HG02885 (cell line): ENCODE measurements around the gene PICK1.

Source experiments
- ATAC-seq: cut with Tn5 transposase; IDR thresholded peaks from one replicate; pipeline ENCODE4 v1.9.1; 2021; ENCODE audit warnings: mild to moderate bottlenecking; ENCODE audit not compliant: unreplicated experiment, poor library complexity

The PICK1 gene

DNA sequence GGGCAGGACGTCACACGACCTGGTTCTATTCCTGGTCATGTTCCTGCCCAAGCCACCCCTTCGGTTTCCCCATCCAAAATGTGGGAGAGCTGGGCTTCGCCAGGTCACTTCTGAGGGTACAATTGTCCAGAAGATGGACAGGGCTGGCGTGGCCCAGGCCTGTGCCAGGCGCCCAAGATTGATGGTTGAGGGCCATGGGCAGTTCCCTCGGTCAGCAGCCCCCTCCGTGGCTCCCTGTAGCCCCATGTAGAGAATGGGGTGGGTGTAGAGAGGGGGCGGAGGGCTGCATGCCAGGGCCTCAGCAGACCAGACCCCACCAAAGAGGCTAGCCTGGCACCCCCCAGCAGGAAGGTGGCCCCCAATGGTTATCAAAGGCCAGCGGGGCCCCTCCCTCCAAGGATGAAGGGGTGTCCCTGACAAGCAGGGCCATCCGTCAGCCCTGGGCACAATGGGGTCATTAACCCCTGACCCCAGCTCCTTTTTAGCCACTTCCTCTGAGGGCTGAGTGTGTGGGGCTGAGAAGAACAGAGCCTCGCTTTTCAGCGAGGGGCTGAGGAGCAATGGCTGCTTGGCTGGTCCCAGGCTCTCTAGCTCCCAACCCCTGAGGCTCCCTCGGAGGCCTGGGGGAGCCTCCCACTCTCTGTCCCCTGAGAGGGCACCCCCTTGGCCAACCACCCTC is 11.0 kb upstream of the PICK1 start:
- no peak for ATAC-seq

- no peak for ATAC-seq
Measured at GRCh38 chr22:38049812-38050619, 7.2 kb upstream of the PICK1 start.

- ATAC-seq, result no peak
Measured at GRCh38 chr22:38050720-38051119, 6.5 kb upstream of the PICK1 start.

DNA sequence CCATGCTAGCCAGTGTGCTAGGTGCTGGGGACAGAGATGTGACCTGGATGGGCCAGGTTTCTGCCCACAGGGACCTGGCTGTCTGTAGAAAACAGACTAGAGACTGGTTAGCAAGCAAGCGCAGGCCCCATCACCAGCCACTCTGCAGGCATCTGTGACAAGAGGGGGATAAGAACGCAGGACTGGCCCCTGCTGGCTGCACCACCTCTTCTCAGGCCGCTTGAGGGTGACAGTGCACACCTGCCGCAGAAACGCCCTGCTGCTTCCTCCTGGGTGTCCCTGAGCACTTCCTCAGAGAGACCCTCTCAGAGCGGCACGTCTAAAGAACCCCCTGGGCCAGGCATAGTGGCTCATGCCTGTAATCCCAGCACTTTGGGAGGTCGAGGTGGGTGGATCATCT is 5.9 kb upstream of the PICK1 start:
- no peak for ATAC-seq

- peak; percentile 47 for ATAC-seq
Measured at GRCh38 chr22:38051900-38052862, 5.0 kb upstream of the PICK1 start.

- no peak for ATAC-seq
Measured at GRCh38 chr22:38062791-38063190, 5.6 kb downstream of the PICK1 start.

DNA sequence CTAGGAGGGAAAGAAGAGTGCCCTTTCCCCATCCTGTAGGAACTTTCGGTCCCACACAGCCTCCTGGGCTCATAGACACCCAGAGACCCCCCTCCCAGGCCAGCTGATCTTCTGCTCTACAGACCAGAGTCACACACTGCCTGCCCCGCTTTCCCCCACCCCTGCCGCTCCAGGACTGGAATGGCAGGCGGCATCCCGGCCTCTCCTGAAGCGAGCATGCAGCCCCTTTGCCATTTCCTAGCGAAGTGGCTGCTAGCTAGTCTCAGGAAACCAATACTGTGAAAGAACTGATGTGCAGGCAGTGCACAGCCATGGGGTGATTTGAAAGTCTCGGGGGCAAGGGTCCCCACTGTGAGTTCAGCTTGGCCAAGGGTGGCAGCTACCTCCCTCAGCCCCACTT is 8.3 kb downstream of the PICK1 start:
- no peak for ATAC-seq

DNA sequence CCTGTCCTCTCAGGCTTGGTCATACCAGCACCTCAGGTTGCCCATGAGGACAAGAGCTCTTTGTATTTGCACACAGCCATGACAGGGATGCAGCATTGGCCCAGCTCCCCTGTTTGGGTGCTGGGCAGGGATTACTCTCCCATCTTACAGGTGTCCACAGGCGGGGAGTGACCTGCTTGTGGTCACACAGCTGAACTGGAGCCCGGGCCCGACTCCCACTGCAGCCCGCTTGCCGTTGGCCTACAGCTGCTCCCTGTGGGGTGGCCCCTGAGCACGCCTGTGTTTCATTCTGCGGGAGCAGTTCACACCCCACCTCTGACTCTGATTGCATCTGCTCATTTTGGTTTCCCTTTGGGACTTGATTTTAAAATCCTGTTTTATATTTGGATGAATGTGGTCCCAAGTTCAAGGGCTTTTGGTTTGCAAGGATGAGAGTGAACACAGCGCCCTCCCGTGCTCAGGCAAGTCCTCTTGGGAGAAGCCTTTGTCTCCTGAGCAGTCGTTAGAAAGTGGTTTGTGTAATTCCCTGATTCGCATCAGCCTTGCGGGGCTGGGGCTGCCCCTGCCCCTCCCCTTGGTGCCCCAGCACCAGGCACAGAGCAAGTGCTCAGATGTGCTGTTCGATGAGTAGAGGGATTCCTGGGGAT is 9.3 kb downstream of the PICK1 start:
- ATAC-seq, result no peak

DNA sequence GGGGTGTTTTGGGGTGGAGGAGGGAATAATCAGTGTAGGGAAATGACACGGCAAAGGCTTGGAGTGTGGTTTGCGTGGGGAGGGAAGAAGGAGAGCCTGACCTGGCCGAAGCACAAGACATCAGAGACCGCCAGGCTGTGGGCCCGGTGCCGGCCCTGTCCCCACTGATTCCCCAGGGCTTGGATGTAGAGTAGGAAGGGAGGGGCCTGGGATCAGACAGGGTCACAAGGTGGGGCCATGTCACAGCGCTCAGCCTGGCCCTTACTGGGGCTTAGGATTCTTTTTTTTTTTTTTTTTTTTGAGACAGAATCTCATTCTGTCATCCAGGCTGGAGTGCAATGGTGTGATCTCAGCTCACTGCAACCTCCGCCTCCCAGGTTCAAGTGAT is 9.8 kb downstream of the PICK1 start:
- no peak for ATAC-seq

- ATAC-seq, result no peak
Measured at GRCh38 chr22:38067761-38068360, 10.7 kb downstream of the PICK1 start.

DNA sequence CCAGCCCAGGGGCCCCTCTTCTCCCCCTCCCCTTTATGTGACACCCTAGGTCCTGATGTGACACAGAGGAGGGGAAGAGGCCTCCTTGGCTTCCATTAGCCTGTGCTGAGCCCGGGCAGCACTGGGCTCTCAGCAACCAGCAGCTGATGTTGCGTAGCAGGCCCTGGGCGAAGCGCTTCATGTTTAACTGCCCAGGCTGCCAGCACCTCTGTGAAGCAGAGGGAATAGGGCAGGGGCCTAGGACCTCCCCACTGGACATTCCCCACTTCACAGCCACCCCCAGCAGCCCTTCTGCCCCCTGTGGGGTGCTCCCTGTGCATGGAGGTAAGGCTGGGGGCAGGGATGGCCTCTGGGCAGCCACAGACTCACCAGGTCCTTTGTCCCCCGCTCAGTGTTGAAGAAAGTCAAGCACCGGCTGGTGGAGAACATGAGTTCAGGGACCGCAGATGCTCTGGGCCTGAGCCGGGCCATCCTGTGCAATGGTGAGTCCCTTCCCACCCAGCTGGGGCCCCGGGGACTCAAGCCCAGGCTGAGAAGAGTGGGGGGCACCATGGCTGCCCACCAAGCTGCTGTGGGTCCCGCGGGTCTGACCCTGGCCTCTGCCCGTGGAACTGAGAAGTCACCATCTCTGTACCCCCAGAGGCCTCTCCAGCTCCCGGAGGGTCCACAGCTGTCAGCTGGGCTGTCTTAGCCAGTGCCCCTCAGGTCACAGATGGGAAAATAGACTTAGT is 11.6 kb downstream of the PICK1 start:
- no peak for ATAC-seq

DNA sequence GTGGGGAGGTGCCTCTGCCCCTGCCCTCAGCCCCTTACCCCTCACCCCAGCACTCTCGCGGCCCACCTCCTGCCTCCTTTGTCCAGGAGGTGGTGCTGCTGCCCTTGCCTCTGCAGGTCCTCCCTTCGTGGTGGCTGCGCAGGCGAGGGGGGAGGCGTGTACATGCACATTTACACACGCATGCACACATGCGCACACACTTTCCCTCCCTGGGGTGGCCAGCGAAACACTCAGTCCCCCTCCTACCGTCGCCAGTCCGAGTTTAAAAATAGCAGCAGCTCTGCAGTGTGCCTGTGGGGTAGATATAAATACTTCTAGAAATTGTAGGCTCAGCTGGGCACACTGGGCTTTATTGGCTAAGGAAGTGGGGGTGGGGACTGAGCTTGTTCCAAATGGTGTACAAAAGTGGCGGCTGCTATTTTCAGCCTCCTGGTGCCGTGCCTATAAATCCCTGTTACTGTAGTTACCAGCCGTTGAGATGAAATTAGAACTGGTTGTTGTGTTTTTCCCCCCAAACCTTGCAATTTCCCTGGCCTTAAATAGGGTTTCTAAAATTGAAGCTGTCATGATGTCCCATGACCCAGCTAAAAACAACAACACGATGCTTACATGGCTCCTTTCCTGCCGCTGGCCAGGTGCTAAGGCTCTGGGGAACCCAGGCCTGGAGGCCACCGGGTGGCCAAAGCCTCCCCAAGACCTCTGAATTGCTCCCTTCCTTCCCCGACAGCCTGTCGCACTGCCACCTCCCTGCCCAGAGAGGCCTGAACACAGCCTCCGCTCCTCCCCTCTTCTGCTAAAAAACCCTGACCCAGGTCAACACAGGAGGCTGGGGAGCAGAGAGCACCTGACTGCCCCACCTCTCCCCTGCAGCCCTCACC is 12.4 kb downstream of the PICK1 start:
- ATAC-seq, result no peak

DNA sequence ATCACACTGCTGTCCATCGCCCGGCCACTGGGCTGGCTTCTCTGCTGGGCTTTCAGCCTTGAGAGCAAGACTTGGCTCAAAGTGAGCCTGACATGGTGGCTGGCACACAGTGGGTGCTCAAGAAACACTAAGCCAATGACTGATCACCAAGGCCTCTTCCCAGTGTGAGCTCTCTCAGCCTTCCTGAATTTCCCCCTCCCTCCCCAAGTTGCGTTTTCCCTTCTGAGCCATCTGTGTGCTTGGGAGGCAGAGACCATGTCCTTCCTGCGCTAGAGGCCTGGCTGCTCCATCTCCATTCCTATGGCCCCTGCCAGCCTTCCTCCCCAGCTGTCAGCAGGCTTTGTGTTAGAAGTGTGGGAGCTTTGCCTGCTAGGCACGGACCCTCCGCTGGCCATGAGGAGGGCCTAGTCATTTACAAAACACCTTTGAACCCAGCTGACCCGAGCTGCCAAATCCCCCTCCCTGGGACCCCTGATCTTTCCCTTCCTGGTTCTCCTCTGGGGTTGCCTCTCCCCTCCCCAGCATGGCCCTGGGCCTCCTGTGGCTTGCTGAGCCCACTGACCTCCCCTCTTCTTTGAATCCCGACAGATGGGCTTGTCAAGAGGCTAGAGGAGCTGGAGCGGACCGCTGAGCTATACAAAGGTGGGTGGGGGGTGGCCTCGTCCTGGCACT is 13.2 kb downstream of the PICK1 start:
- no peak for ATAC-seq

- no peak for ATAC-seq
Measured at GRCh38 chr22:38071421-38072321, 14.5 kb downstream of the PICK1 start.

DNA sequence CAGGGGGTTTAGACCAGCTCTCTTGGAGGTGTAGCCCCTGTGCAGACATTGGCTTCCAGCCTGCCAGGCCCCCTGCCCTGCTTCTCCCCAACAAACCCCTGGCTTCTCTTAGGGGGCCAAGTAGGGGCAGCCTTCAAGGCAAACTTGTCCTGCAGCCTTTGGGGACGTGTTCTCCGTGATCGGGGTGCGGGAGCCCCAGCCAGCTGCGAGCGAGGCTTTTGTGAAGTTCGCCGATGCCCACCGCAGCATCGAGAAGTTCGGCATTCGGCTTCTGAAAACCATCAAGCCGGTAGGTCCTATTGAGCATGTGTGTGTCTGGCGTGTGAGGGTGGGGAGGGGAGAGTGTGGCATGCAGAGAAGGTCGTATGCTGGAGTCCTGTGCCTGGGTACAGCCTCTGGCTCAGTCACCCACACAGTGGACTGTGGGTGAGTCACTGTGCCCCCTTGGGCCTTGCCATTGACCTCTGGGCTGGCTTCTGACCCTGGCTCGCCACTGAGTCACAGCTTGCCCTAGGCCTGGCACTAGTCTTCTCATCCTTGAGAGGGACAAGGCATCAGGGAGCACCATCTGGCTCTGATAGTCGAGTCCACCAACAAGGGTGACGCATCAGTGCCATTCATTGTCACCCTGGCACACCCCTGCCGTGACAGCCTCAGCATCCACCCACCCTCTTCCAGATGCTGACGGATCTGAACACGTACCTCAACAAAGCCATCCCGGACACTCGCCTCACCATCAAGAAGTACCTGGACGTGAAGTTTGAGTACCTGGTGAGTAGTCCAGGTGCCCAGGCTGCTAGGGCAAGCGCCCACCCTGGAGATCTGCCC is 15.3 kb downstream of the PICK1 start:
- no peak for ATAC-seq
